HEK293 (cell line): ENCODE results near the gene LCORL.

Experiments
- CTCF ChIA-PET: fragments of 350-600 bp; formaldehyde crosslinking; extraction: SDS; loops from one replicate; lab custom pipeline; 2021; ENCODE audit warnings: antibody characterized with exemption; lab: Yijun Ruan, JAX
- POLR2A ChIA-PET: fragments of 300-600 bp; formaldehyde crosslinking; extraction: SDS; loops from one replicate; lab custom pipeline; 2020; ENCODE audit warnings: antibody characterized with exemption, inconsistent platforms; lab: Yijun Ruan, JAX
- H3K27ac ChIP-seq: fragments of 200-500 bp; sonication (Bioruptor generic); 2 replicates; pipeline ENCODE4 v1.5.1; 2014; ENCODE audit warnings: low read depth, low read length, control low read depth, inconsistent platforms; ENCODE audit errors: extremely low read depth
- H3K36me3 ChIP-seq, 2 experiments: fragments of 200-500 bp in 1 of 2; sonication (Bioruptor generic) in 1 of 2; 1 replicate in 1 of 2; 2 replicates in 1 of 2; pipeline ENCODE4 v1.5.1; 2014 to 2017; ENCODE audit warnings: inconsistent platforms in 2 of 2, low read length in 2 of 2; ENCODE audit not compliant: control insufficient read depth in 2 of 2, insufficient read depth in 1 of 2
- H3K4me1 ChIP-seq: fragments of 200-500 bp; sonication (Bioruptor generic); 2 replicates; pipeline ENCODE4 v1.5.1; 2014; ENCODE audit warnings: mild to moderate bottlenecking, low read length, inconsistent platforms; ENCODE audit not compliant: control insufficient read depth, insufficient read depth
- H3K4me3 ChIP-seq: 2 replicates; pipeline ENCODE4 v1.5.1; 2011; ENCODE audit warnings: low read depth, mild to moderate bottlenecking, control low read depth, low read length, moderate library complexity
- H3K9me3 ChIP-seq: fragments of 200-500 bp; sonication (Bioruptor generic); 2 replicates; pipeline ENCODE4 v1.5.1; 2014; ENCODE audit warnings: low read depth, low read length, inconsistent platforms; ENCODE audit not compliant: control insufficient read depth, insufficient read depth
- GLIS2 ChIP-seq: fragments of 450-650 bp; formaldehyde crosslinking; IDR thresholded peaks from 2 replicates; pipeline ENCODE4 v1.5.1; 2016; ENCODE audit warnings: missing biosample characterization, missing genetic modification characterization
- HOXD13 ChIP-seq: sonication (generic); formaldehyde crosslinking; IDR thresholded peaks from 2 replicates; pipeline ENCODE4 v1.8.0; 2022; ENCODE audit warnings: missing genetic modification reagents, borderline replicate concordance
- INSM2 ChIP-seq: fragments of 450-650 bp; formaldehyde crosslinking; IDR thresholded peaks from 2 replicates; pipeline ENCODE4 v1.5.1; 2016; ENCODE audit warnings: missing biosample characterization, missing genetic modification characterization
- KLF9 ChIP-seq: fragments of 450-650 bp; formaldehyde crosslinking; IDR thresholded peaks from 2 replicates; pipeline ENCODE4 v1.5.1; 2016; ENCODE audit warnings: missing biosample characterization, missing genetic modification characterization, low read depth
- MEIS1 ChIP-seq: sonication (generic); formaldehyde crosslinking; IDR thresholded peaks from 2 replicates; pipeline ENCODE4 v1.8.1; 2022; ENCODE audit warnings: missing genetic modification reagents, mild to moderate bottlenecking, borderline replicate concordance
- TSHZ1 ChIP-seq: fragments of 450-650 bp; formaldehyde crosslinking; IDR thresholded peaks from 2 replicates; pipeline ENCODE4 v1.5.1; 2016; ENCODE audit warnings: missing biosample characterization, missing genetic modification characterization, borderline replicate concordance
- ZNF174 ChIP-seq: fragments of 450-650 bp; formaldehyde crosslinking; IDR thresholded peaks from 2 replicates; pipeline ENCODE4 v1.5.0; 2017; ENCODE audit warnings: missing biosample characterization, mild to moderate bottlenecking, missing genetic modification characterization
- ZNF184 ChIP-seq: fragments of 450-650 bp; IDR thresholded peaks from 2 replicates; pipeline ENCODE4 v1.5.1; 2018; ENCODE audit warnings: missing biosample characterization, mild to moderate bottlenecking, missing genetic modification characterization
- ZNF274 ChIP-seq, 2 experiments: fragments of 200-500 bp in 1 of 2; fragments of 450-650 bp in 1 of 2; sonication (Bioruptor generic) in 1 of 2; formaldehyde crosslinking in 1 of 2; IDR thresholded peaks; 2 replicates each; pipeline versions ENCODE4 v1.5.1 to v1.6.1; 2014 to 2016; ENCODE audit warnings: borderline replicate concordance in 1 of 2, inconsistent platforms in 1 of 2, low read length in 1 of 2, missing biosample characterization in 1 of 2, missing genetic modification characterization in 1 of 2
- ZNF341 ChIP-seq: fragments of 450-650 bp; formaldehyde crosslinking; IDR thresholded peaks from 2 replicates; pipeline ENCODE4; 2016; ENCODE audit warnings: low read depth, missing biosample characterization, missing genetic modification characterization
- ZNF37A ChIP-seq: fragments of 450-650 bp; IDR thresholded peaks from 2 replicates; pipeline ENCODE4 v1.5.1; 2018; ENCODE audit warnings: missing biosample characterization, missing genetic modification characterization
- ZNF391 ChIP-seq: fragments of 450-650 bp; formaldehyde crosslinking; IDR thresholded peaks from 2 replicates; pipeline ENCODE4 v1.5.1; 2016; ENCODE audit warnings: low read depth, missing biosample characterization, missing genetic modification characterization, borderline replicate concordance
- ZNF48 ChIP-seq: fragments of 450-650 bp; formaldehyde crosslinking; IDR thresholded peaks from 2 replicates; pipeline ENCODE4 v1.5.1; 2016; ENCODE audit warnings: missing biosample characterization, missing genetic modification characterization
- ZNF530 ChIP-seq: fragments of 450-650 bp; formaldehyde crosslinking; IDR thresholded peaks from 2 replicates; pipeline ENCODE4 v1.5.1; 2016; ENCODE audit warnings: low read depth, missing biosample characterization, missing genetic modification characterization
- ZNF549 ChIP-seq: fragments of 450-650 bp; IDR thresholded peaks from 2 replicates; pipeline ENCODE4 v1.5.1; 2018; ENCODE audit warnings: missing biosample characterization, missing genetic modification characterization, mild to moderate bottlenecking, inconsistent platforms, moderate library complexity
- ZNF580 ChIP-seq: fragments of 450-650 bp; formaldehyde crosslinking; IDR thresholded peaks from 2 replicates; pipeline ENCODE4 v1.5.1; 2016; ENCODE audit warnings: missing biosample characterization, missing genetic modification characterization
- ZNF624 ChIP-seq: fragments of 450-650 bp; formaldehyde crosslinking; IDR thresholded peaks from 2 replicates; pipeline ENCODE4 v1.5.1; 2017; ENCODE audit warnings: missing biosample characterization, missing genetic modification characterization
- ZNF704 ChIP-seq: fragments of 450-650 bp; formaldehyde crosslinking; IDR thresholded peaks from 2 replicates; pipeline ENCODE4 v1.5.1; 2016; ENCODE audit warnings: missing biosample characterization, missing genetic modification characterization
- ZNF837 ChIP-seq: fragments of 450-650 bp; formaldehyde crosslinking; IDR thresholded peaks from 2 replicates; pipeline ENCODE4 v1.5.1; 2016; ENCODE audit warnings: missing biosample characterization, missing genetic modification characterization
- ZNF843 ChIP-seq: fragments of 450-650 bp; formaldehyde crosslinking; IDR thresholded peaks from 2 replicates; pipeline ENCODE4 v1.5.1; 2016; ENCODE audit warnings: missing biosample characterization, missing genetic modification characterization
- ZSCAN30 ChIP-seq: fragments of 450-650 bp; IDR thresholded peaks from 2 replicates; pipeline ENCODE4 v1.5.1; 2018; ENCODE audit warnings: missing biosample characterization, mild to moderate bottlenecking, missing genetic modification characterization, moderate library complexity

The LCORL gene

GRCh38 chr4:17911608-17912007 is 109.9 kb downstream of the LCORL start:
- no peaks in the 10 kb centered on the region for H3K36me3 ChIP-seq
- TF ChIP-seq ZNF843 (tag by site-specific recombination) (no peak), ZNF391 (tag by site-specific recombination) (no peak), ZNF580 (tag by site-specific recombination) (no peak), ZNF624 (no peak), ZNF37A (tag by site-specific recombination) (no peak), ZNF704 (tag by site-specific recombination) (no peak), TSHZ1 (tag by site-specific recombination) (no peak), KLF9 (tag by site-specific recombination) (no peak), ZNF530 (tag by site-specific recombination) (no peak), ZNF48 (tag by site-specific recombination) (no peak)
- no peak overlapping the region for H3K27ac ChIP-seq
- CTCF ChIA-PET: interaction anchor here (0.6 kb wide), 1 partner anchor 422 kb away, joined by 3 read pairs; no protein-coding TSS in a partner anchor
- H3K4me1 ChIP-seq: no peaks in the 10 kb centered on the region
- POLR2A ChIA-PET: no interaction called here
- no peak overlapping the region for H3K4me3 ChIP-seq
- no peaks in the 10 kb centered on the region for H3K9me3 ChIP-seq

- POLR2A ChIA-PET: no interaction called here
- Histone ChIP-seq H3K9me3 (no peaks in the 10 kb centered on the region), H3K27ac (no peak overlapping the region)
These were observed 123.0 kb downstream of the LCORL start for GRCh38 chr4:17898553-17899055.

GRCh38 chr4:17895481-17895880 is 126.1 kb downstream of the LCORL start:
- POLR2A ChIA-PET: no interaction called here
- H3K36me3 ChIP-seq: no peaks in the 10 kb centered on the region

More at GRCh38 chr4:17898553-17899055, 123.0 kb downstream of the LCORL start:
- H3K36me3 ChIP-seq: no peaks in the 10 kb centered on the region
- no peak for TF ChIP-seq HOXD13 (CRISPR knock-in tag)
- TF ChIP-seq ZNF704 (tag by site-specific recombination): no peak
- no peak for TF ChIP-seq ZNF549 (tag by site-specific recombination)
- TF ChIP-seq ZNF48 (tag by site-specific recombination): no peak
- no peak for TF ChIP-seq ZNF174 (tag by site-specific recombination)
- TF ChIP-seq ZNF184 (tag by site-specific recombination): no peak
- TF ChIP-seq, all 188 proteins: peak for 0
- Histone ChIP-seq H3K4me3 (no peak overlapping the region), H3K4me1 (no peaks in the 10 kb centered on the region)
- CTCF ChIA-PET: no interaction called here

More at GRCh38 chr4:17895481-17895880, 126.1 kb downstream of the LCORL start:
- no peaks in the 10 kb centered on the region for H3K9me3 ChIP-seq
- H3K27ac ChIP-seq: no peak overlapping the region
- TF ChIP-seq ZNF48 (tag by site-specific recombination) (no peak), ZSCAN30 (tag by site-specific recombination) (no peak), ZNF837 (no peak), ZNF274 (IDR thresholded peaks at IDR 0.05; ENCODE audit: low read length) (no peak), ZNF274 (tag by site-specific recombination; IDR thresholded peaks at IDR 0.05; ENCODE audit: borderline replicate concordance) (no peak), ZNF341 (tag by site-specific recombination) (no peak), INSM2 (tag by site-specific recombination) (no peak), MEIS1 (CRISPR knock-in tag) (no peak), GLIS2 (tag by site-specific recombination) (no peak)
- no peak overlapping the region for H3K4me3 ChIP-seq
- CTCF ChIA-PET: no interaction called here
- H3K4me1 ChIP-seq: no peaks in the 10 kb centered on the region
